ENCODE results near the gene TPO.
"Not testable (repeated sequence)": the region's sequence is repeated elsewhere in the genome, so short reads cannot be mapped to it uniquely, and the experiment has no call there.

Gene TPO

DNA sequence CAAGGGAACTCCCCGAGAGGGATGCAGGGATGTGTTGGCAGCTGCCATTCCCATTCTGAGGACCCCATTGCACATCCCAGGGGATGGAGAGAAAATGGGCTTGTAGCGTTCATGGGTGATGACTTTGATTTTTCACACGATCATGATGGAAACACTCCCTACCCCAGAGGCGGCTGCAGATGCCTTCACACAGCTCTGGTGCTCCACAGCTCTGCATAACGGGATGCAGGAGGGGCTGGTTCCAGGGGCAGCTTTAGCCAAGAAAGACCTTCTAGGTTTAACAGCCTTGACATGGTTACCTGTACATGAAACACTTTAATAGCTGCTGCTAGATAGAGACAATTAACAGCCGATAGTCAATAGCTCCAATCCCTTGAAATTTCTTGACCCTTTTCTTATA lies 88.7 kb downstream of the TPO start:
- DNase-seq (ENCODE audit: low read depth in 2 of 2) = no peak

DNA sequence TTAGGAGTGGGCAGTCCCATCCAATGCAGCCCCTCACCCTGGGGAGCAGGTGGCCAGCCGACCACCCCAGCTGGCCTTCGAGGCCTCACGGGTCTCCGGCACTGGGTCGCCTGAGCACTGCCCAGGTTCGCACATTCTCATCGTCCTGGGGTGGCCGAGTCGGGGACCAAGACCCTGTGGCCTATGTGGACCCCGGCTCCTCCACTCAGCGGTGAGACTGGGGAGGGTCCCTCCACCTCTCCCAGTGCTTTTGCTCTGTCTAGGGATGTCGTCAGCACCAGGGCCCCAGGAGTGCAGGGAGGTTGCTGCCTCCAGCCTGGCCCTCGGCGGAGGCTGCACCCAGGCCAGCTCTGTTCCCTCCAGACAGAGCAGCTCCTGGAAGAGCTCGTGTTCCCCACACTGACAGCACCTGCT lies 89.6 kb downstream of the TPO start:
- no peak for DNase-seq (ENCODE audit: low read depth in 2 of 2)

DNA sequence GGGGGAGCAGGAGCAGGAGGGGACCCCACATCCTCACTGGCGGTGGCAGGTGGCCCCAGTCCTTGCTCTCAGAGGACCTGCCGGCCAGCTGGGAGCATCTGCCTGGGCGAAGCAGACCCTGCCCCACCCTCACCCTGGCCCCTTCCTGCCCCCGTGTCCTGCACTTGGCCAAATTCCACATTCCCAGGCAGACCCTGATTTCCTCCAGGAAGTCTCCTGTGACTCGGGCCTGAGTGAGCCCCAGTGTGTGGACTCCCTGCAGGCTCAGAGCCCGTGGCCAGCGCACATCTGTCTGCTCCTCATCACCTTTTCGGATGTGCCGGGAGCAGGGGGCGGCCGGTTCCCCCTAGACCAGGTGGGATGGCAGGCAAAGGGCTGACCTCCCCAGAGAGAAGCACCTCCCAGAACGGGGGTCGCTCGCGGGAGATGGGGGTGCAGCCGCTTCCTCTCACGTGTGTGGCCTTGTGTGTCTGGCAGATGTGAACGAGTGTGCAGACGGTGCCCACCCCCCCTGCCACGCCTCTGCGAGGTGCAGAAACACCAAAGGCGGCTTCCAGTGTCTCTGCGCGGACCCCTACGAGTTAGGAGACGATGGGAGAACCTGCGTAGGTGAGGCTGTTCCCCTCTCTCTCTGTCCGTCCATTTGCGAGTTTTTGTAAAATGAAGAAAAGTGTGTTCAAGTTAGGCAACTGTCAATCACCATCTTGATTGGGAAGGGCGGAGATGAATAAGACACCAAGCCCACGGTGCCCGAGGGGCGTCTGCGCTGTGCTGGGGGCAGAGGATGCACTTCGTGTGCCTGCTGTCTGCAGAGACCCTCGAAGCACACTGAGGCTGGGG lies 90.4 kb downstream of the TPO start:
- DNase-seq (ENCODE audit: low read depth in 2 of 2) = no peak

DNA sequence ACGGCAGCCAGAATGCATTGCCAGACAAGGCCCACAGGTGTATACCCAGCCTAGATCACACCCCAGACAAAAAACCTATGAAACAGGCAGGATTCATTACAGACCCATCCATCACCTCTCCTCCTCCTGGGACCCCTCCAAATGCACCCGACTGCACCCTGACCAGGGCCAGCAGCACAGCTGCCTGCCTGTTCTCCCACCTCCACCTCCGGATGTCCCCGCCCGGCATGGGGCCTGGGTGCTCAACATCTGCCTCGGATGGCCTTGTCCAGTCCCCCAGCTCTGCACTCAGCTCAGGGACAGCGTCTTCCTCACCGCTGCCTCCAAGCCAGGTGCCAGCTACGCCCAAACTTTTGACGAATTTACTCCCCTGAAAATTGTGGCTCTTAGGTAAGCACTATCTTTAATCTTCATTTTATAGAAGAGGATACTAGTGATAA lies 91.1 kb downstream of the TPO start:
- DNase-seq (ENCODE audit: low read depth in 2 of 2) = no peak

DNA sequence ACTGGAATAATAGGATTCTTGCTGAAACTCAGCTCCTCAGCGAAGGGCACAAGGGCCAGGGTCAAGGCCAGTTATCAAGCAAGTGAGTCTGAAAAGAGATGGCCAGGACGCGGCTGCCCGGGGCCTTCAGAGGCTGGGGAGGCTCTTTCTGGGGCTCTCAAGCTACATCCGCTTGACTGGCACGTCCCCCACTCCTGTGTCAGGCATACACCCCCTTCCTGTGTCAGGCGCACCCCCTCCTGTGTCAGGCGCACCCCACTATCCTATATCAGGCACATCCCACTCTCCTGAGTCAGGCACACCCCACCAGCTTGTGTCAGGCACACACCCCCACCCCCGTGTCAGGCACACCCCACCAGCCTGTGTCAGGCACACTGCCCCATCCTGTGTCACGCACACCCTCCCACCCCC lies 91.8 kb downstream of the TPO start:
- DNase-seq (ENCODE audit: low read depth in 2 of 2) = no peak

DNA sequence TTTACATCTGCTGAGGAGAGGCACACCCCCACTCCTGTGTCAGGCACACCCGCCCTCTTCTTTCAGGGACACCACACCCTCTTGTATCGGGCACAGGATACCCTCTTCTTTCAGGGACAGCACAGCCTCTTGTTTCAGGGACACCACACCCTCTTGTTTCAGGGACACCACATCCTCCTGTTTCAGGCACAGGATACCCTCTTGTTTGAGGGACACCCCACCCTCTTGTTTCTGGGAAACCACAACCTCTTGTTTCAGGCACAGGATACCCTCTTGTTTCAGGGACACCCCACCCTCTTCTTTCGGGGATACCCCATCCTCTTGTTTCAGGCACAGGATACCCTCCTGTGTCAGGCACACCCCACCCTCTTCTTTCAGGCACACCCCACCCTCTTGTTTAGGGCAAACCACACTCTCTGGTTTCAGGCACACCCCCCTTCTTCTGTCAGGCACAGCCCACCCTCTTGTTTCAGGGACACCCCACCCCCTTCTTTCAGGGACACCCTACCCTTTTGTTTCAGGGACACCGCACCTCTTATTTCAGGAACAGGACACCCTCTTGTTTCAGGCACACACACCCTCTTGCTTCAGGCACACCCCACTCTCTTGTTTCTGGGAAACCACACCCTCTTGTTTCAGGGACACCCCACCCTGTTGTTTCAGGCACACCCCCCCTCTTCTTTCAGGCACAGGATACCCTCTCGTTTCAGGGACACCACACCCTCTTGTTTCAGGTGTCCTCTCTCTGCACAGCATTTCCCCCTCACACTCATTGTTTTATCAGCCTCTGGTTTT lies 96.2 kb downstream of the TPO start:
- no peak for DNase-seq (ENCODE audit: low read depth in 2 of 2)

DNA sequence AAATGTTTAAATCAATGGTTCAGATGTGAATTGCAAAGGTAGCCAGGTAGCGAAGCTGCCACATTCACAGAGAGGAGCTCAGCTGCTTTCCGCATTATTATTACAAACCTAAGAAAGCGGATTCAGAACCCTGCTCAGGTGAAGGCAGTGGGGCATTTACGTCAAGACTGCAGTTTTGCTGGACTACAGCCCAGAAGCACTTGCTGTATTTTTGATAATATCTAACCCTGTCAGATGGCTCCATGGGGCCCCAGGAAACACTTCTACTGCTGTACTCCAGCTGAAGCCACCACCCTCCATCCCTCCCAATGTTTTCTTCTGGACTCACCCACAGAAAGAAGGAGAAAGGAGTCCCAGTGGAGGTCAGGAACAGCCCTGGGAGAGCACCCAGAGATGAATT lies 96.9 kb downstream of the TPO start:
- no peak for DNase-seq (ENCODE audit: low read depth in 2 of 2)

DNA sequence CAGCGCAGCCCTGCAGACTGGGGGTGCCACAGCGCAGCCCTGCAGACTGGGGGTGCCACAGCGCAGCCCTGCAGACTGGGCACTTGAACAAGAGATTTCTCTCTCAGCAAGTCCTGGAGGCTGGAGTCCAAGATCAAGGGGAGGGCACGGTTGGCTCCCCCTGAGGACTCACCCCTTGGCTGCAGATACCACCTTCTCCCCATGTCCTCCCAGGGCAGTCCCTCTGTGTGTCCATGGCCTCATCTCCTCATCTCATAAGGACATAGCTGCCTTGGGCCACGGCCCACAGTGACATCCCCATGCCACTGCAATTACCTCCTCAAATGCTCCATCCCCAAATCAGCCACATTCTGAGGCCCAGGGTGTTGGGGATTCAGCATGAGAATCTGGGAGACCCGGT lies 98.2 kb downstream of the TPO start:
- no peak for DNase-seq (ENCODE audit: low read depth in 2 of 2)

DNA sequence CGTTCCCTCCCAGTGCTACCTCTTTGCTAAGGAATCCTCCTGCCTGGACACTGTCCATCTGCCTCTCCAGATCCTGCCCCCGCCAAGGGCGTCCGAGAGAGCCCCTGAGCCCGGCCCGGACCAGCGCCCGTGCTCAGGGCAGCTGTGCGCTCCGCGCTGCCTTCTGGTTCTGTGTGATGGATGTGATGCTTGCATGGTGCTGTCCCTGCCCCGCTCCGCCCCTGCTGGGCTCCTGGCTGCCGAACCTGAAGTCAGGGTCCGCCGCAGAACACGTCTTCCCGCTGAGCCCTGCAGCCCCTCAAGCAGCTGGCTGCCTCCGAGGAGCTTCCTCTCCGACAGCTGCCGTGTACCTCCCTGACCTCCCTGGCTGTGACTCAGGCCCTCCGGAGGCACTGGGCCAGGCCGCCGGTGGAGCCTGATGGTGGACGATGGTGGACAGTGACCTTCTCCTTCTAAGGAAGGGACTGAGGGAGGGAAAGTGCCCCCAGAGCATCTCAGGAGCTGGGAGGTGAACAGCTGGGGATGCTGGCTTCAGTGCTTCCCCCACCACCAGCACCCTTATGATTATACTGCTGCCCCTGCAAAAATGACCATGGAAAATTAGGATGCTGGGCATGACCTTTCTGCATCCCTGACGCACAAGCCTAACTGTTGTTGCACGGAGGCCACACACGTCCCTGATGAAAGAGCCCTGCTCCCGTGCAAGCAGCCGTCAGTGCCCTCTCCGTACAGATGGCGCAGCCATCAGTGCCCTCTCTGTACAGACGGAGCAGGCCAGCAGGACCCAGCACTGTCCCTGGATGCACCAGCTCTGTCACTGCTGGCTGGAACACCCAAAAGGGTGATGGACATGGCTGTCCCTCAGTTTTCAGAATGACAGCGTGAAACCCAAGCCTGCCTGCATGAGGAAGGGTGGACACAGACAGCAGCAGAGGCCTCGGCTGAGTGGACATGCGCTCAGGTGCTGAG lies 99.3 kb downstream of the TPO start:
- no peak for DNase-seq (ENCODE audit: low read depth in 2 of 2)

DNA sequence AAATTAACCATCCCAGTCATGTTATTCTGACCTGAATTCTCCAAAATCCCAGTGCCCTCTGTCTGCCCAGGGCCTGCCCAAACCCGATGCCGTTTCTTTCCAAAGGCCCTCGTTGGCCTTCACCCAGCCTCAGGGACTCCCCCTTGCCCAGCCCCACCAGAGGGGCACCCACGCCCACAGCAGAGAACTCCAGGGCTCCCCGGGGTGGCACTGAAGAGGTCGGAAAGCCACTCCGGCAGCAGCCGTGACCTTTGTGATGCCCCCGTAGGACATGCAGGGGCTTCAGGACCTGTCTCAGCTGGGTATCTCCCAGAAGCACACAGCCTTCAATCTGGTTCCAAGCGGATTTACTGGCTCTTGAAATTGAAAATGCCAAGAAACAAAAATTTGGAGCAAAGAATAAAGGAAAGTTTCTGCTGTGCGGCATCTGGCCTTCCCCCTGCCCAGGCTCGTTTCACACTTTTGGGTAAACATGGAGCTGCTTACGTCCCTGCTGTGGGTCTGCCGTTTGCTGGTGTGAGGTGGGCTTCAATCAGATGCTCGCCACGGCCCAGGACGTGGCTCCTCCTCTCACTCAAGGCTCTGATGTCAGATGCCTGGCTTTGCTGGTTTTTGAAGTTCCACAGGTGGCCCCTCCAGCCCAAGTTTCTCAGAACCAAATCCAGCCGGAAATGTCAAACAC lies 101.3 kb downstream of the TPO start:
- DNase-seq (ENCODE audit: low read depth in 2 of 2) = no peak

DNA sequence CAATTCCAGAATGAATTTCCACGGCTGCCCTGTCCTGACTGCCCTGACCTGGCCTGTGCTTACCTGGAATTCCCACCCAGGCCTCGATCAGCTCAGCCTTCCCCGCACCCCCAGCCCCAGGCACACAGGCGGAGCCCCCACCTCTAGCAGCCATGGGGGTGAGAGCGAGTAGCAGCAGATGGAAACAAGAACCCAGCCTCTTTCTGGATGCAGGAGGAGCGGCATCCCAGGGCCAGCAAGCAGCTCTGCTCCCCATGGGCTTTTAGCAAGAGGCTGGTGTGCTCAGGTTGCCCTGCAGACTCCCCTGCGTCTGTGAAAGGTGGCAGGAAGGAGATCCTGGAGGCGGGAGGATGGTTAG lies 101.8 kb downstream of the TPO start:
- no peak for DNase-seq (ENCODE audit: low read depth in 2 of 2)

DNA sequence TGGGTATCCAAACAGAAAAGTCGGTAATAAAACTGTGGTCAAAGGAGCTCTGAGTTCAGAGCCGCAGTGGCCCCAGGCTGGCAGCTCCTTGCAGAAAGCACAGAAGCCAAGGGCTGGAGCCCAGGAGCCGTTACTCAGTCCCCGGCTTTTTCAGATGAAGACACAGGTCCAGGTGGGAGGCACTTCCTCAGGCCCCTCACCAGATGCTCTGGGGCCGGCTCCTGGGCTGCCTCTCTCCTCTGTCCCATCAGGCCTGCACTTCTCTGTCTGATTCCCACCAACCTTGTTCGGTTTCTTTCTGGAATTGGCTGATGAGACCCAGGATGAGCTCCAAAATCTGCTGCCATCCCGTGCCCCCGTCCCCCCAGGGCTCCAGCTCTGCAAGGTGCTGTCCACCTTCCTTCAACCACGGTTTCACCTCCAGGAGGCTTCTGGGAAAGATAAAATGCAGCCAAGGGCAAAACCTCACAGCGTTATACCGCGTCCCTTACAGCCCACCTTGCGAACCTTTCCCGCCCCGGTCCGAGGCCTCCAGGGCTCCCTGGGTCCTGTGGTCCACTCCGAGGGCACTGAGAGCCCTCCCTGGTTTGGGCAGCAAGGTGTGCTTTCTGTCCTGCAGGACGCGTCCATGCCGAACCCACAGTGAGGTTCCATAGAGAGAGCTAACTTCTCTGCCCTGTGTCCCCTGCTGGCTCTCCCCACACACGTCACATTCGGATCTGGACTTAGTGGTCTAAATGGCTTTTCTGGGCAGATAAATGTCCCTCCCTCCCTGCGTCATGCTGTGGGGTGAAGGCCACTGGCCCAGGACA lies 102.9 kb downstream of the TPO start:
- no peak for DNase-seq (ENCODE audit: low read depth in 2 of 2)

DNA sequence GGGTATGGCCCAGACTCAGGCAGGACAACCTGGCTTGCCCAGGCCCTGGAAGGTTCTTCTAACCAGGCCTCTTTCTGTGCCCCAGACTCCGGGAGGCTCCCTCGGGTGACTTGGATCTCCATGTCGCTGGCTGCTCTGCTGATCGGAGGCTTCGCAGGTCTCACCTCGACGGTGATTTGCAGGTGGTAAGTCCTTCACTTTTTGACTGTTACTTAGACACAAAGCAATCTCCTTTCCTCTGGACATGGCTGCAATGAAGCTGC lies 103.5 kb downstream of the TPO start:
- no peak for DNase-seq (ENCODE audit: low read depth in 2 of 2)

DNA sequence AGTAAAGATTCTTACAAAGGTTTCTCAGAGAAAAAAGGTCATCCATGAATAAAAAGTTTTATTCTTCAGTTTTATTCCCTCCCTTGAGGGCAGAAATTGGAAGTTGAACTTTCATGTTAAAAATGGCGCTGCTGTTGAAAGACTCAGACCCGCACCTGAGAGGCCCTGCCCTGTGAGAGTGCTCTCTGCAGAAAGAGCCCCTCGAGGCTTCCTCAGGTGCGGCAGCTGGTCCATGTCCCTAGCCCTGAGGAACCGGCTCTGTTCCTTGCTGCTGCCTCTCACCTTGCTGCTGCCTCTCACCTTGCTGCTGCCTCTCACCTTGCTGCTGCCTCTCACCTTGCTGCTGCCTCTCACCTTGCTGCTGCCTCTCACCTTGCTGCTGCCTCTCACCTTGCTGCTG lies 104.0 kb downstream of the TPO start:
- not testable (repeated sequence) for DNase-seq (ENCODE audit: low read depth in 2 of 2)

DNA sequence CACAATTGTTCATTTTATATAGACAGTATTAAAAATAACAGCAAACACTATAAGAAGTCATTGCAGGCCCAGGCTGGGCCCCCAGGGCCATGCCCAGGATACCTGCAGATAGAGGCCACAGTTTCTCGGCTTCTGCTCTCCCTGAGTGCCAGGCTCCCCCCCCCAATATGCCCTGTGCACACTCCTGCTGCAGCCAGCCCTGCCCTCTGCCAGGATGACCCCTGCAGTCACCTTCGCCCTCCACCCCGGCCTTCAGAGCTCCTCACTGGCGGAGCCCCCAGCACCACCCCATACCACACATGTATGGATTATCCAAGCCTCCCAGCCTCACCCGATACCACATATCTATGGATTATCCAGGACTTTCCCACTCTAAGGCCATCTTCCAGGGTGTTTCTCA lies 104.5 kb downstream of the TPO start:
- DNase-seq (ENCODE audit: low read depth in 2 of 2) = no peak

DNA sequence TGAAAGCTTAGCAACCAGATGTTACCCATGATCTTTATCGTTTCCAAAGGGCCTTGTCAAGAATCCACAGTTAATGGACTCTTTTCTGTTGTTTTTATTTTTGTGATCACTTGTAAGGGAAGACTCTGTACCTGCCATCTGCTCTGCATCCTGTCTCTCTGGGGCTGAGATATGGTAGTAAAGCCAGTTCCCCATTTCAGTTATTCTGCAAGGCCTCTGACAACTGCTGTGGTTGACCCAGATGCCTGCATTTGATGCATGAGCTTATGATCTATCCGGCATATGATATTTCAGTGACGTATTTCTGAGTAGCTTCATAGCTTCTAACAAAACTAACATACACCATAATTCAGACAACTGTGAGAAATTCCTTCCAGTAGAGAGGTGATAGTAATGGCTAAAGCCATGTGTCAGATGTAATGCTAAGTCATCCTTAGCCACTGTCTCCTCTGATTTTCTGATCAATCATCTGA lies 105.1 kb downstream of the TPO start:
- DNase-seq (ENCODE audit: low read depth in 2 of 2) = no peak

DNA sequence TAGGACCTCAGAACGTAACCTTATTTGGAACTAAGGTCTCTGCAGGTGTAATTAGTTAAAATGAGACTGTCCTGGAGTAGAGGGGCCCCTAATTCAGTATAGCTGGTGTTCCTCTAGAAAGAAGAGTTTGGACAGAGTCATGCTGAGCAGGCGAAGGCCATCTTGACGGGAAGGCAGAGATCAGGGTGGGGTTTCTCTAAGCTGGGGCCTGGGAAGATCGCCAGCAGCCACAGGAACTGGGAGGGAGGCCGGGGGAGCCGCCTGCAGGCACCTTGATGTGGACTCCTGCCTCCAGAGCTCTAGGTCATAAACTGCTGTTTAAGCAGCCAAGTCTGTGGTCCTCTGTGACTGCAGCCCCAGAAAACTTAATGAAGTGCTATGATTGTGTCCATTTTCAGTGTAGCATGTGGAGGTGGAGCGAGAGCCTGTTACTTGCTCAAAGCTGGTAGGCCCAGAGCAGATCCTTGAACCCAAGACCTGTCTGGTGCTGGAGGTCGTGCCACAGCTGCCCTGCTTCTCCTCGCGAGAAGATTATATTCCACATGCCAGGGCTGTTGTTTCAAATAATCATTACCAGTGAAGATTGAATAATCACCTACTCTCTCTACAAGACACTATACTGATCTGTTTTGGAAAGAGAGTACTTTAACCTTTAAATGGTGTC lies 105.7 kb downstream of the TPO start:
- DNase-seq (ENCODE audit: low read depth in 2 of 2) = no peak

DNA sequence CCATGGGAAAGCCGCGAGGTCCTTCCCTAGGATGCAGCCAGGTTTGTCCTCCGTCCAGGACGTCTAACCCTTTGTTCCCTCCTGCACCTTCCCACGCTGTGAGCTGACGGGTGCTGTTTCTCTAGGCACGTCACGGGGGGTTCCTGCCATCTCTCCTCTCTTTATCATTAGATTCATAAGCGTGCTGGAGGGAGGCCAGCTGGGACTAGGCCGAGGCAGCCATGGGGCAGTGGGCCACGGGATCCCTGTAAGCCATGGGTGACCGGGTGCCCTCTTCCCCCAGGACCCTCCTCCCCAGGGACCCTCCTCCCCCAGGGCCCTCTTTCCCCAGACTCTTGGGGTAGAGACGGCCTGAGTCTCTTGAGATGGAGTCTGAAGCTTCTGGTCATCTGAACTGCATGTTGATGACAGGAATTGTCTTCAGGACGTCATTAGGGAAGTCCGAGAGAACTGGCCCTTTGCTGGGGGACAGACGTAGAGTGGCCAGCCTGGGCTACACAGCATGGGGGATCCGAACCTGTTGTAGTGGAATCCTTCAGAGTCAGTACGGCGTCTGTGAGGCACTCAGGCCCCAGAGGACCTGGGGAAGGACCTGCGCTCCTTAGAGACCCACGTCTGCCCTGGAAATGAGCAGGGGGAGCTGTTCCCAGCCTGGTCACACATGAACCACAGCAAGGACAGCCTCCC lies 108.1 kb downstream of the TPO start:
- no peak for DNase-seq (ENCODE audit: low read depth in 2 of 2)
